Inferior parietal cortex (tissue), 1 donor: ENCODE measurements around the gene IGFLR1.
A peak's percentile ranks its signal among the peaks of the same experiment; 100 is the strongest.
"Not testable (repeated sequence)": the region's sequence is repeated elsewhere in the genome, so short reads cannot be mapped to it uniquely, and the experiment has no call there.

Experiments used
- DNase-seq: peaks from one replicate; pipeline ENCODE4 v3.0.0-alpha.2; 2016; ENCODE audit errors: extremely low spot score

IGFLR1 gene

DNA sequence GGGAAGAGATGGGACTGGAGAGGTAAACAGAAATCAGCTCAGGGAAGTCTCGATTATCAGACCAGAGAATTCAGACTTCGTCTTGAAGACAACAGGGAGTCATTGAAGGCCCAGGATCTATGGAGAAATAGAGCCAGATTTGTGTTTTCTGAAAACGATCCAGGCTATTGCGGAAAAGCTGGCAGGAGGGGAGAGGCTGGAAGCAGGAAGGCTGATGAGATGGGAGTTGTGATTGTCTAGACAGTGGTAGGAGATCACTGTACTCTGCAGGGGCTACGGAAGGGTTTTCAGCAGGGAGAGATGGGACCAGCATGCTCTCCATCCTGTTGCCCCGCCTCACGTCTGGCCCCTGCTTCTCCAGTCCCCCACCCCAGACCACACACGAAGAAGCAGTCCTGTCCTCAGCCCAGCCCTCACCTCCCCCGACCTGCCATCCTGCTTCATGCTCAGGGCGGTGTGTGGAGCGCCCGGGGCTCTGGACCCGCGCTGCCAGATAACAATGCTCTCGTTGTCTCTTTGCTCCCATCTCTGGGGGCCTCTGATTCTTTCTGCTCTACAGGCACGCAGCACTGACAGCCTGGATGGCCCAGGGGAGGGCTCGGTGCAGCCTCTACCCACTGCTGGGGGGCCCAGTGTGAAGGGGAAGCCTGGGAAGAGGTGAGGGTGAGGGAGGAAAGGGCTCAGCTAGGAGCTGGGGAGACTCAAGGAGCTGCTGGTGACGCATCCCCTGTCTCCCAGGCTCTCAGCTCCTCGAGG lies 35.0 kb upstream of the IGFLR1 start:
- DNase-seq: no peak

DNA sequence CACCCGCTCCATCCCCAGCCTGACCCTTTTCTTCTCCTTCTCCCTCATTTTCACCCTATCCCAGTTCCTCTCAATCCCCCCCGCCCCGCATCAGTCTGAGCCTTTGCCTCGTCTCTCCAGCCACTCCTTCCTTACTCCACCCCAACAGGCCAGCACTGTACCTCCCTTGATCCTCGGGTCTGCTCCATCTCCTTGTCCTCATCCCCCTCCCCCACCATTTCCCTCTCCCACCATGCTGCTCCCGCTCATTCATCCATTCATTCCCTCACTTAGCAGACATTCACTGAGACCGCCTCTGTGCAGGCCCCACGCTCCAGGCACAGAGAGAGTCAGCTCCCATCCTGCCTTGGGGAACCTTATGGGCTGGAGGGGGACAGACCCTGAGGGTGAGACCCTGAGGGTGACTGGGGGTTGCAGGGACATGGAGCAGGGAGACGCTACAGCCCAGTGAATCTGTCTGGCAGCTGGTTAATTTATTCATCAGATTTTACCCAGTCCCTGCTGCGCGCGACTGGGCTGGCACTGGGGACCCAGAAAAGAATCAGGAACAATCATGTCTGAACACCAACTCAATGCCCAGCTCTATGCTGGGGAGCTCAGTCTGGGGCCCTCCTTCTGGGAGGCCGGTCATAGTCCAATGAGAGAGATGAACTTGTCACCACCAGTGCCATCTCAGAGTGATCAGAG lies 34.0 kb upstream of the IGFLR1 start:
- no peak for DNase-seq

DNA sequence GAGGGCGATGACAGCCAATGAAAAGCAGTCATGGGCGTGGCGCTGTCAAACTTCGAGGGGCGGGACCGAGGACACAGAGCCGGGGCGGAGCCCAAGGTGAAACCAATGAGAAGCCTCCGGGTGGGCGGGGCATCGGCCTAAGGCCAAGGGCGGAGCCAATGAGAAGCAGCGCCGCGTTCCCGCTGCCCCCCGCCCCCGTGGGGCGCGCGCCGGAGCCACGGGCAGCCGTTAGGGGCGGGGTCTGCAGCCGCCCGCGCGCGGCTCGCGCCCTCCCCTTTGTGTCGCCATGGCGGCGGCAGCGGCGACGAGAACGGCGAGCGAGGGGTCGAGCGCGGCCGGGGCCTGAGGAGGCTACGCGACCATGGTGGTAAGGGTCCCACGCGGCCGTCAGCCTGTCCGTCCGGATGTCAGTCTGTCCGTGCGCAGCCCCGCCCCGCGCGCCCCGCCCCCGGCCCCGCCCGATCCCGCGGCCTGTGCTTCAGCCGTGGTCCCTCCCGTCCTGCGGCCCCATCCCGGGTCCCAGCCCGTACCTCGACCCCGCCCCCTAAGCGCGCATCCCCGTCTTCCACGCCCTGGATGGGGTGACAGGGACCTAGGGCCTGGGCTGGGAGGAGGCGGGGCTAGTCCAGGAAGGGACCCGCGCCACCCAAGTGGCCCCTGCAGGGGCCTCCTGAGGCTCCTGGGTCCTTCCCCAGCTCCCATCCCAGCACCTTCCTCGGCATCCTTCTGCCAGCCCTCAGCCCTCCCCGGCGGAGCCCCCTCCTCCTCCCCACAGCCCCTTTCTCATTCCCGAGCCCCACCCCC lies 33.2 kb upstream of the IGFLR1 start, which contains the start of gene ARHGAP33:
Gene ARHGAP33 (plus strand): TSS at position 267 of the 804 bp plus-strand sequence. CDS start 95 bp downstream, at position 362.
- DNase-seq: peak; percentile 98

DNA sequence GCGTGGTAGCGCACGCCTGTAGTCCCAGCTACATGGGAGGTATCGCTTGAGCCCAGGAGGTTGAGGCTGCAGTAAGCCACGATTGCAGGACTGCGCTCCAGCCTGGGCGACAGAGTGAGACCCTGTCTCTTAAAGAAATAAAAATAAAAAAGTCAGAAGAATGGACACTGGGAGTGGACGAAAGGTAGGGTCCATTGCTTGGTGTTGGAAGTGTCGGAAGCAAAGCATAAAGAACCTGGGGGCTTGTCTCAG lies 32.7 kb upstream of the IGFLR1 start:
- no peak for DNase-seq

DNA sequence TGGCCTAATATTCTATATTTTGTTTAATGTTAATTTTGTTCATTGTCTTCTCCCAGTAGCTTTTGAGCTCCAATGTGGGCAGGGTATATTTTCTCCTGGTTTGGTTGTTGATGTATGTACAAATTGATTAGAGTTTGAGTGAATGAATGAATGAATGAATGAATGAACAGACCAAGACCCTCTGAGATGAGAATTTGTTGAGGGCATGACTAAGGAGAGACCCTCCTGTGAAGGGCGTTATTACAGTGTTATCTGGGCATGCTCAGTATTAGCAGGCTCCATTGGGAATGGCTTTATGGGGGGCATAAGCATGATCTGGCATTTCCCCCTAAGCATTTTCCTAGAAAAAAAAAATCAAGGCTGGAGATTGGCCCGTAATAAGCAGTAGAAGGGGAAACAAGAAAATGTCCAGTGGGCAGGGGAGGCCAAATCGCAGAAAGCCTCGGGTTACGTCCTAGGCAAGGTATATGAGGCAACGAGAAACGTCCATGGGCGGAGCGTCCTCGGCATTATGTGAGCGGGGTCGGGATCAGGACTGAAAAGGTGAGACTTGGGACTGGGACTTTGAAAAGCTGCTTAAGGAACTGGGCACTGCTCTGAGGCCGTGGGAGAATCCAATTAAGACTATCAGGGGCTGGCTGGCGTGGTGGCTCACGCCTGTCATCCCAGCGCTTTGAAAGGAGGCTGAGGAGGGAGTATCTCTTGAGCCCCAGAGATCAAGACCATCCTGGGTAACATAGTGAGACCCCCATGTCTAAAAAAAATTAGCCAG lies 32.2 kb upstream of the IGFLR1 start:
- no peak for DNase-seq

DNA sequence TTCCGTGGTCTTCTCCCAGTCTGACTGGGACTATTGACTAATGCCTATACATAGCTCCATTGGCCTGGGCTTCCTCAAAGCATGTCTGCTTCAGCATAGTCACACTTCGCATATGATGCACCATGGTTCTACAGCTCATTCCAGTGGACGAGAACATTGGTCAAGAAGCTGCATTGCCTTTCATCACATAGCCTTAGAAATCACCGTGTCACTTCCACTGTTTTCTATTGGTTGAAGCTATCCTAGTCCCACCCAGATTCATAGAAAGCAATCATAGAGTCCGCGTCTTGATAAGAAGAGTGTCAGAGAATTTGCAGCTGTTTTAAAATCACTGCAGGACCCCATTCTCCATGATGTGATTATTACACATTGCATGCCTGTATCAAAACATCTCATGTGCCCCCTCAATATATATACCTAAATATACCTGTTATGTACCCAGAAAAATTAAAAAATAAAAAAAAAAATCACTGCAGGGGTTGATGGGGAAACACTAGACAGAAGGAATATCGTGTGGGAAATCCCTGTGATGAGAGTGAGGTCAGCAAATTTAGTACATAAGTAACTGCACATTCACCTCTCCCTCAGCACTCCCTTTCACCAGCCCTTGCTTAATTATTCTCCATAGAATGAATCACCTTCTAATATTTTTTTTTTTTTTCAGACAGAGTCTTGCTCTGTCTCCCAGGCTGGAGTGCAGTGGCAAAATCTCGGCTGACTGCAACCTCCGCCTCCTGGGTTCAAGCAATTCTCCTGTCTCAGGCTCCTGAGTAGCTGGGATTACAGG lies 31.0 kb upstream of the IGFLR1 start:
- DNase-seq: no peak

DNA sequence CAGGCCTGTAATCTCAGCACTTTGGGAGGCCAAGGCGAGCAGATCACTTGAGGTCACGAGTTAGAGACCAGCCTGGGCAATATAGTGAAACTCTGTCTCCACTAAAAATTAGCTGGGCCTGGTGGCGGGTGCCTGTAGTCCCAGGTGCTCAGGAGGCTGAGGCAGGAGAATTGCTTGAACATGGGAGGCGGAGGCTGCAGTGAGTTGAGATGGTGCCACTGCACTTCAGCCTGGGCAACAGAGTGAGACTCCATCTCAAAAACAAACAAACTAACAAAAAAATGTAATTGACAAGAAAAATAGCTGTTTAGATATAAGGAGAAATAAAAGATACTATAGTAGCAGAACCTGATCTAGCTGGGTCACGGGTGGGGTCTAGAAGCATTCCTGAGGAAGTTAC lies 30.1 kb upstream of the IGFLR1 start:
- not testable (repeated sequence) for DNase-seq

DNA sequence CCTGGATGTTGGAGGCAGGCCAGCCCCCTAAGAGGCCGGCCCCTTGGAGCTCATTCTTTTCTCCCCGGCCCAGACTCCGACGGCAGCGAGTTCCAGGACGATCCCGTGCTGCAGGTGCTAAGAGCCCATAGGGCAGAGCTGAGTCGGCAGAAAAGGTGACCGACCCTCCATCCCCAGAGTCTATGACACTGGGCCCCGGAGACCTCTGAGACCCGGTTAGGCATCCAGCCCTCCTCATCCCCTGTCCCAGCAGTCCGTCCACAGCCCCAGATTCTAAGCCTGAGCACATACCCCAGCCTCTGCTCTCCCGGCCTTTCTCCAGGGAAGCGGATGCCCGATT lies 25.8 kb upstream of the IGFLR1 start:
- DNase-seq: no peak

DNA sequence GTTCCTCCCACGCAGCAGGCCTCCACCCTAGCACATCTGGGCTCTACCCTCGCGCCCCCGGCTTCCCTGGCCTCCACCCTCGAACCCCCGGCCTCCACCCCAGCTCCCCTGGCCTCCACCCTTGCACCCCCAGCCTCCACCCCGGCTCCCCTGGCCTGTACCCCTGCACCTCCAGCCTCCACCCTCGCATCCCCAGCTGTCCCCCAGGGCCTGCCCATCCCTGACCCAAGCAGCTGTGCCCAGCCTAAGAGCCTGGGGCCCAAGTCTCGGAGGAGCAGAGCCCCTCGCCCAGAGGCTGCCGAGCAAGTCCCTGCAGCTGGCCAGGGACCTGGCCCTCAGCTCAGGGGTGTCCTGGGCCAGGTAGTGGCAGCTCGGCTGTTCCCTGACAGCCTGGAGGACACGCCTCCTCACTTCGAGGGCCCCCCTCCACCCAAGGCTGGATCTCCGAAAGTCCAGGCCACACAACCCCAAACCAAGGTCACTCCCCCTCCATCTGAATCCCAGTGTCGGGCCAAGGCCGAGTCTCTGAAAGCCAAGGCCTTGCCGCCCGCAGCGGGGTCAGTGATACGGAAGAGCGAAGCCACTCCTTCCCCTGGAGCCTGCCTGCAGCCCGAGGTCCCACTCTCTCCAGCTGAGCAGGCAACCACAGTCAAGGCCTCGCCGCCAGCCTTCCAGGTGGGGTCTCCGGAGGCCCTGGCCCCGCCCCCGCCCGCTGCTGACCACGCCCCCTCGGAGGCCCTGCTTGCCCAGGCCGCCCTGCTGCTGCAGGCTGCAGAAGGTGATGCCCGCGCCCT lies 25.2 kb upstream of the IGFLR1 start:
- no peak for DNase-seq

DNA sequence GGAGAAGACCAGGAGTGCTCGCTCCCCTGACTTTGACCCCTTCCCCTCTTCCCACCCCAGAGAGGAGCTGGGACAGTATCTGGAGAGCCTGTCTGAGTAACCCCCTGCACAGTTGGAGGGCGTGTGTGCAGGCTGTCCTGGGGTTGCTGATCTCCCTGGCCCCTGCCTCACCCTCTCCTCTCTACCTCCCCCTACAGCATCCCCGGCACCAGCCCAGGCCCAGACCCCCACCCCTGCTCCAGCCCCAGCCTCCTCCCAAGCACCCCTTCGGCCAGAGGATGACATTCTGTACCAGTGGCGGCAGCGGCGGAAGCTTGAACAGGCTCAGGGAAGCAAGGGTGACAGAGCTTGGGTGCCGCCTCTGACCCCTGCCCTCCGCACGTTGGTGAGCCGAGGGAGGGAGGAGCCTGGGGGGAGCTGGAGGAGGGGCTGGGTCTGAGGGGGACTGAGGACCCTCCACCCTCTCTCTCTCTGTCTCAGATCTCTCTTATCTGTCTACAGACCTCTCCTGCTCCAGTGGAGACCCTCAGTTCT lies 24.4 kb upstream of the IGFLR1 start:
- DNase-seq: no peak

DNA sequence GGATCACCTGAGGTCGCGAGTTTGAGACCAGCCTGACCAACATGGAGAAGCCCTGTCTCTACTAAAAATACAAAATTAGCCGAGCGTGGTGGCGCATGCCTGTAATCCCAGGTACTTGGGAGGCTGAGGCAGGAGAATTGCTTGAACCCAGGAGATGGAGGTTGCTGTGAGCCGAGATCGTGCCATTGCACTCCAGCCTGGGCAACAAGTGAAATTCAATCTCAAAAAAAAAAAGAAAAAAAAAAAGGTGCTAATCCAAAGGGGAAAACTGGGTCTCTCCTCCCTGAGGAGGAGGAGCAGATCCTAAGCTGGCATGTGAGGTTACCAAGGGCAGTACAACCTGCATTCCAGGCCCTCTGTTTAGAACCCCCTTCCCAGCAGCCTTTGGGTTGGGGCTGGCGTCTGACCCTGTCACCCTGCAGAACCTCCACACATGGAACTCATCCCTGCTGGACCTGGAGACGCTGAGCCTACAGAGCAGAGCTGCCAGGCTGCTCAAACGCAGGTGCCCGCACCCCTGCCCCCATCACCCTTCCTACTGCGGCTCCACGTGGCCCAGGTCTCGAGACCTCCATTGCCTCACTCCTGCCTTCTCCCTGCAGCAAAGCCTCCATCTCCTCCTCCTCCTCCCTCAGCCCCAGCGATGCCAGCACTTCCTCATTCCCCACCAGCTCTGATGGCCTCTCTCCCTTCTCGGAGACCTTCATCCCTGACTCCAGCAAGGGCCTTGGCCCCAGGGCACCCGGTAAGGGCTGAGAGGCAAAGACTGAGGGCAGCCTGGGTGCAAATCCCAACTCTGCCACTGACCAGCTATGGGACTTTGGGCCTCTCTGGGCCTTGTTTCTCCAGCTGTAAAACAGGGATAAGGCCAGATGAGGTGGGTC lies 22.4 kb upstream of the IGFLR1 start:
- DNase-seq: no peak

DNA sequence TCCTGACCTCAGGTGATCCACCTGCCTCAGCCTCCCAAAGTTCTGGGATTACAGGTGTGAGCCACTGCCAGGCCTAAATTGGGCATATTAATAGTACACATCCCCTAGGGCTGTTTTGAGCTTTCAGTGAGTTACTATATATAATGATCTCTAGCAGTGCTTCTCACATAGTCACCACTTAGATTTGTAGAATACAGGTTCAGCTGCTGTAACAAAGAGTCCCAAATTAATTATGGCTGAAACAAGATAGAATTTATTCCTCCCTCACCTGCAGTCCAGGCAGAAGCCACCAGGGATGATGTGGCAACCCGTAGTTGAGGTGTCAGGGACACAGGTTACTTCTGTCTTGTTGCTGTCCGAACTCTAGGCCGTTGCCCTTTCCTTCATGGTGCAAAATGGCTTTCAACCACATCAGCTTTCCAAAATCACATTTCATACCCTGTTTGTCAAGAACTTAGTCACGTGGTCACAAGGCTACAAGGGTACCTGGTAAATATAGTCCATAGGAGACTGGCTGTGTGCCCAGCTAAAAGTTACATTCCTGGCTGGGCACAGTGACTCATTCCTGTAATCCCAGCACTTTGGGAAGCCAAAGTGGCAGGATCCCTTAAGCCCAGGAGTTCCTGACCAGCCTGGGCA lies 18.6 kb upstream of the IGFLR1 start:
- DNase-seq: no peak

DNA sequence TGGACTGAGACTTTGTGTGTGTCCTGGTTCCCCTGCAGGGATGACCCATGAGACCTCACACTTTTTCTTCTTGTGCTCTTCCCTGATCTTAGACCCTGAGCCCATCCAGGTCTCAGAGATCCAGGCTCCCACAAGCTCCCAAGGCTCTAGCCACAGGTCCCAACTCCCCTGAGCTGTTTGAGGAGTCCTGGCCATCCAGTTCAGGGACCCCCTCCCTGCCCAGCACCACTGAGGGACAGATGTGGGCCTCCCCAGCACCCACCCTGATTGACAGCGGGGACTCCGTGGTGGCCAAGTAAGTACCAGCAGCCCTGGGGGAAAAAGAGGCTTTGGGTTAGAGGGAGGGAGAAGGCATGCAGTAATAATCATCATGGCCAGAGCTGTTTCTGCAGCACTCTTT lies 17.4 kb upstream of the IGFLR1 start:
- DNase-seq: no peak

DNA sequence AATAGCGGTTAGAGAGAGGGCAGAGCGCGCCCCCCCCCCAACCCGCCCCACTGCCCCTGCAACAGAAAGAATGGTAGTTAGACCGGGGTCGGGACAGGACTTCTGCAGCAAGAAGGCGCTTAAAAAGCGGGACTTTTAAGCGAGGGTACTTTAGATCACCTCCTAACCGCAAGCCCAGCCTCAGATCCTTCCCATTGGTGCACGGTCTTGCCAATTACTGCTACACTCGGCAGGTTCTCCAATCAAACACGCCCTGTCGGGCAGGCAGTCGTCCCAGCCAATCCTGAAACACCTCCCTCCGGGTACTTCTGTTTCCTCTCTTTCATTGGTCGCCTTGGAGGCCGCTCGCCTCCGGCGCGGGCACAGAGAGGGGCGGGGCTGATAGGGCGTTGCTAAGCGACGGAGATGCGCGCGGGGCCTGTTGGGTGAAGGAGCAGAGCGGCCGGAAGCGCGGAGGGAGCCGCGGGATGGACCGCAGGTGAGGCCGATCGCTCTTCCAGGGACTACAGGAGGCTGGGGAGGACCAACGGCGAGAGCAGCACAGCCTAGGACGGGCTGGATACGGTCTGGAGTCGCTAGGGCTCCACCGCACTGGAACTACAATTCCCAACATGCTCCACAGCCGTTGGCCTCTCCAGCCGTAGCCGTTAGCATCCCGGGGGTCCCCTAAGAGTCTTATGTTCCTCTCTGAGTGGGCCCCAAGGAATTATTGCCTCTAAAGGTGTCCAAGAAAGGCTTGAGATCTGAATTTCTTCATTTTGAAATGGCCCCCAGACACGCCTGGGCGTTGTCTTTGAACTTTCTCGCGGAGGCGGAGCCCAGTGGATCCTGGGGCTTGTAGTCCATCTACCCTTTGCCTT lies 15.7 kb upstream of the IGFLR1 start, which contains the start of gene PROSER3:
Gene PROSER3 (plus strand): TSS at position 428 of the 860 bp plus-strand sequence. CDS start 40 bp downstream, at position 468.
- peak; percentile 100 for DNase-seq

DNA sequence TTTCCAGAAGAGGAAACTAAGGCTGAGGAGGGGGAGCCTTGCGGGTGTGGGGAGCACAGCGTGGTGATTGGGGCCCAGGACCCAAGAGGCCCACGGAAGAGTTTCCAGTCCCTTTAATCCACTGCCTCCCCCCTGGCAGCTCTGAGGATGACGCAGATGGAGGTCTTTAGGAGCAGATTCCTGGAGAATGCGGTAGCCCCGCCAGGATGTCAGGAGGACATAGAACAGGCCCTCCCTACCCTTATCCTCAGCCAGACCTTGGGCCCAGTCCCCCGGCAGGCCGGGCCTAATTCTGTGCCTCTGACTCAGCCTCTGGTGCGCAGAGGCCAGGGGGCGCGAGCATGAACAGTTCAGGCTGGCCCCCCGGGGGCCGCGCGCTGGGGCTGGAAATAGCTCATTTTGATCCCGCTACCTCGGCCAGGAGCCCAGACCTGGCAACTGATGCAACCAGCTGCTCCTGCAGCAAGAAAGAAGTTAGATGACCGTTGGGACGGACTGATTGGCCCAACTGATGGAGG lies 15.0 kb upstream of the IGFLR1 start:
- DNase-seq: no peak

DNA sequence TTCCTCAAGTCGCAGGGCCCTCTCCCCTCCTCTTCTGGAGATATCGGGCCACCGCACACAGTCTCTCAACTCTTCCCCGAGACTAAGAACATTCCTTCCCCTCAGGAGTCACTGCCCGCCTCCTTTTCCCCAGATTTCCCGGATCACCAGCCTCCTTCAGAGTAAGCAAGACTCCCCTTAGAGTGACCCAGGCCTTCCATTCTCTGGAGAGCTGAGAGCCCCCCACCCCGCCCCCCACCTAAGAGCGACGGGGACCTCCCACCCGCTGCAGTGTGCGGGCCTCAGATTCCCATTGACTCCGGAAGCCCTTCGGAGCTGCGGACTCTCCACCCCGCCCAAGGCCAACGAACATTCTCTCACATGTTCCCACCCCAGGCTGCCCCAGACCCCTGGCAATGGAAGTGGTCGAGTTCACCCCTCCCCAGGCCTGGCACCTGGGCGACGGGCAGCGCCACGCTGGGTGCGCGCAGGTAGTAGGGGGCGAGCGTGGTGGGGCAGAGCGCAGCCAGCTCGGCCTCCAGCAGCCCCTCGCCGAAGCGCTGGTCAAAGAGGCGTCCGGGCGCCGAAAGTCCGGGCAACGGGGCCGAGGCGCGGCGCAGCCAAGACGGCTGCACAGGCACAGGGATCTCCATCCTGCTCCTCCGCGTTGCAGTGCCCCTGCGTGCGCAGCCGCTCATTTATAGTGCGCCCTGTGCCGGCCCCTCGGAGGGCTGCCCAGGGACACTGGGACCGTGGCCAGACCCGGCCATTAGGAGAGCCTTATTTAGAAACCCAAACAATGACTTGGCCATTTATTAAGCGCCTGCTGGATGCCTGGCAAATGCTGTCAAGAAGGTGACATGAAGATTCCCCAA lies 14.4 kb upstream of the IGFLR1 start, which contains the start of gene HSPB6:
Gene HSPB6 (minus strand): TSS at position 653 of the 854 bp plus-strand sequence. CDS start 21 bp downstream, at position 632.
- DNase-seq: no peak
